ENCODE results near the gene SH2D5. TPM values are rescaled to one million over a fixed set of nuclear protein-coding genes. Genes with fewer than 3 reads are reported as not detected.

The SH2D5 gene
- polyA plus RNA-seq, 3 donors: not detected

DNA sequence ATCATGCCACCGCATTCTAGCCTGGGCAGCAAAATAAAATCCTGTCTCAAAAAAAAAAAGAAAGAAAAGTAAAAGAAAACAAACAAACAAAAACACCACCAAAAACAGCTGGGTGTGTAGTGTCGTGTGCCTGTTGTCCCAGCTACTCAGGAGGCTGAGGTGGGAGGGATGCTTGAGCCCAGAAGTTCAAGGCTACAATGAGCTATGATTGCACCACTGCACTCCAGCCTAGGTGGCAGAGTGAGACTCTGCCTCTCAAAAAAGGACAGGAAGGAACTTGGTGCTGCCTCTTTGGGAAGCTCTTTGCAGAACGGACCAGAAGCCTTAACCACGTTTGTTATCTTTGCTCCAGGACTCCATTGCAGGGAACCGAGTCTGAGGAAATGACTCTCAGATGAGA, 25.7 kb downstream of the SH2D5 start:
- H2AFZ ChIP-seq (ENCODE audit: insufficient read depth, low read depth, low read length, poor library complexity, severe bottlenecking): no peak overlapping the region
- Mint-ChIP-seq H3K9me3 (peaks cover 0 to 2% (median 0%) of the 10 kb centered on the region in 7 donors), H3K36me3 (no peaks in the 10 kb centered on the region), H3K4me3 (no peak overlapping the region), H3K4me1 (peaks cover 5% of the 10 kb centered on the region), H3K27me3 (ENCODE audit: low read depth in 3 of 3) (peaks cover 5 to 11% (median 9%) of the 10 kb centered on the region in 3 donors), H3K27ac (no peak overlapping the region)
- H3K27me3 ChIP-seq (ENCODE audit: control insufficient read depth in 2 of 2, insufficient read depth in 2 of 2, low read length in 2 of 2): no peaks in the 10 kb centered on the region
- H3K79me2 ChIP-seq (ENCODE audit: insufficient read depth, low read length): no peaks in the 10 kb centered on the region
- H3K9ac ChIP-seq (ENCODE audit: insufficient read depth, low read length, poor library complexity, severe bottlenecking): no peak overlapping the region
- H3K4me1 ChIP-seq (ENCODE audit: control insufficient read depth in 1 of 2, insufficient read depth in 2 of 2, low read length in 2 of 2): peaks cover 4 to 6% of the 10 kb centered on the region in 2 donors
- no peaks in the 10 kb centered on the region for H3K9me3 ChIP-seq (replicated peaks in 1 of 2; ENCODE audit: control insufficient read depth in 1 of 2, insufficient read depth in 1 of 2, low read length in 2 of 2)
- TF ChIP-seq CTCF (IDR thresholded peaks at IDR 0.05): no peak
- H3K4me2 ChIP-seq (replicated peaks; ENCODE audit: extremely low read depth, low read length, poor library complexity, severe bottlenecking): no peak overlapping the region
- no peaks in the 10 kb centered on the region for H3K36me3 ChIP-seq (replicated peaks in 1 of 2; ENCODE audit: control insufficient read depth in 1 of 2, insufficient read depth in 2 of 2, low read length in 2 of 2)
- DNase-seq: no peak
- H3K4me3 ChIP-seq (replicated peaks in 1 of 3; ENCODE audit: low read depth in 2 of 3, low read length in 3 of 3): no peak overlapping the region
- intact Hi-C loops (cut with micrococcal nuclease): no loop called here
- 4% methylated on average over 3 of the region's 5 CpGs for WGBS (ENCODE audit: insufficient coverage)
- H3K27ac ChIP-seq (ENCODE audit: low read depth in 1 of 2, low read length in 2 of 2): no peak overlapping the region
- H4K20me1 ChIP-seq (ENCODE audit: insufficient read depth, low read length): no peaks in the 10 kb centered on the region

GRCh38 chr1:20705203-20705755, 27.2 kb downstream of the SH2D5 start:
- Histone ChIP-seq H3K27ac (ENCODE audit: low read depth in 1 of 2, low read length in 2 of 2) (no peak overlapping the region), H3K9ac (ENCODE audit: insufficient read depth, low read length, poor library complexity, severe bottlenecking) (no peak overlapping the region), H3K27me3 (ENCODE audit: control insufficient read depth in 2 of 2, insufficient read depth in 2 of 2, low read length in 2 of 2) (no peaks in the 10 kb centered on the region), H3K4me2 (replicated peaks; ENCODE audit: extremely low read depth, low read length, poor library complexity, severe bottlenecking) (no peak overlapping the region), H2AFZ (ENCODE audit: insufficient read depth, low read depth, low read length, poor library complexity, severe bottlenecking) (no peak overlapping the region), H4K20me1 (ENCODE audit: insufficient read depth, low read length) (no peaks in the 10 kb centered on the region), H3K36me3 (replicated peaks in 1 of 2; ENCODE audit: control insufficient read depth in 1 of 2, insufficient read depth in 2 of 2, low read length in 2 of 2) (no peaks in the 10 kb centered on the region), H3K79me2 (ENCODE audit: insufficient read depth, low read length) (no peaks in the 10 kb centered on the region), H3K9me3 (replicated peaks in 1 of 2; ENCODE audit: control insufficient read depth in 1 of 2, insufficient read depth in 1 of 2, low read length in 2 of 2) (no peaks in the 10 kb centered on the region), H3K4me3 (replicated peaks in 1 of 3; ENCODE audit: low read depth in 2 of 3, low read length in 3 of 3) (no peak overlapping the region), H3K4me1 (ENCODE audit: control insufficient read depth in 1 of 2, insufficient read depth in 2 of 2, low read length in 2 of 2) (no peaks in the 10 kb centered on the region)
- intact Hi-C loops (cut with micrococcal nuclease): no loop called here
- no peak for DNase-seq
- 96% methylated on average over 13 of the region's 15 CpGs for WGBS (ENCODE audit: insufficient coverage)
- H3K4me3 Mint-ChIP-seq: no peak overlapping the region
- TF ChIP-seq CTCF (IDR thresholded peaks at IDR 0.05): no peak
- H3K27ac Mint-ChIP-seq: no peak overlapping the region
- peaks cover 0 to 2% (median 0%) of the 10 kb centered on the region in 7 donors for H3K9me3 Mint-ChIP-seq
- no peaks in the 10 kb centered on the region for H3K36me3 Mint-ChIP-seq
- peaks cover 9 to 11% (median 10%) of the 10 kb centered on the region in 3 donors for H3K27me3 Mint-ChIP-seq (ENCODE audit: low read depth in 3 of 3)
- H3K4me1 Mint-ChIP-seq: no peaks in the 10 kb centered on the region

Measured in CD14-positive monocyte (primary cell).